ENCODE results near the gene AGBL2.
A peak's percentile ranks its signal among the peaks of the same experiment; 100 is the strongest.
"Not testable (repeated sequence)": the region's sequence is repeated elsewhere in the genome, so short reads cannot be mapped to it uniquely, and the experiment has no call there.

The AGBL2 gene

GRCh38 chr11:47689480-47689879 is 25.7 kb downstream of the AGBL2 start:
- no peak for DNase-seq (ENCODE audit: low read depth in 2 of 2)

GRCh38 chr11:47688991-47689390 is 26.2 kb downstream of the AGBL2 start:
- DNase-seq (ENCODE audit: low read depth in 2 of 2): no peak

GRCh38 chr11:47688111-47688510 is 27.1 kb downstream of the AGBL2 start:
- DNase-seq (ENCODE audit: low read depth in 2 of 2): no peak

- DNase-seq (ENCODE audit: low read depth in 2 of 2): not testable (repeated sequence)
Observed at GRCh38 chr11:47686704-47687103, 28.5 kb downstream of the AGBL2 start.

GRCh38 chr11:47686151-47686550 is 29.0 kb downstream of the AGBL2 start:
- DNase-seq (ENCODE audit: low read depth in 2 of 2): no peak

DNA sequence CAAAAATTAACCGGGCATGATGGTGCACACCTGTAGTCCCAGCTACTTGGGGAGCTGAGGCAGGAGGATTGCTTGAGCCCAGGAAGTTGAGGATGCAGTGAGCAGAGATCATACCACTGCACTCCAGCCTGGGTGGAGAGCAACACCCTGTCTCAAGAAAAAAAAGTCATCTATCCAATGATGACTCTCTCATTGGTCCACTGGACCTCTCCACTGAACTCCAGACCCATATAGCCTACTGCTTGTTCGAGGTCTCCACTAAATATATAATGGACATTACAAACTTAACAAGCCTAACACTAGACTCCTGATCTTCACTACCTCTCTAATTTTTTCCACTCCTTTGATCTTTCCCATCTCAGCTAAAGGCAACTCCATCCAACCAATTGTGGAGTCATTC is 39.3 kb downstream of the AGBL2 start:
- no peak for DNase-seq (ENCODE audit: low read depth in 2 of 2)

- no peak for DNase-seq (ENCODE audit: low read depth in 2 of 2)
Observed at GRCh38 chr11:47672283-47672730, 42.9 kb downstream of the AGBL2 start.

- DNase-seq (ENCODE audit: low read depth in 2 of 2): no peak
Observed at GRCh38 chr11:47669856-47670255, 45.3 kb downstream of the AGBL2 start.

GRCh38 chr11:47668665-47669064 is 46.5 kb downstream of the AGBL2 start:
- no peak for DNase-seq (ENCODE audit: low read depth in 2 of 2)

- no peak for DNase-seq (ENCODE audit: low read depth in 2 of 2)
Observed at GRCh38 chr11:47667555-47667954, 47.6 kb downstream of the AGBL2 start.

DNA sequence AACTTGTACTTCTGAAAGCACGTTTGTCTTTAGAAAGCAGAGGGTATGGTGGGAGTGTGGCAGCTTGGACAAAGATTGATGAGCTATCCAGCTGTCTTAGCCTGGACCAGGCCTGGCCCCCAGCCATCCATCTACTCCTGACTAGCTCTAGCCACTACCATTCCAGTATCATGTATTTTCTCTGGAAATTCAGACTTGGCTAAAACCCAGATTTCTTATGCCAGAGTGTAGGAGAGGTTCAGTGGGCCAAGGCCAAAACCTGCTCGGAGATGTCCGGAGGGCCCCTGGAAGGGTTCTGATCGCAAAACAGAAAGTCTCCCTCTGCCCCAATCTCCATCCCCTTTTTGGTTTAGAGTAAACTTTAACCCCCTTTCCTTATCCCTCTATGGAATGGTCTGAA is 48.0 kb downstream of the AGBL2 start:
- no peak for DNase-seq (ENCODE audit: low read depth in 2 of 2)

GRCh38 chr11:47664936-47665335 is 50.2 kb downstream of the AGBL2 start:
- DNase-seq (ENCODE audit: low read depth in 2 of 2): not testable (repeated sequence)

DNA sequence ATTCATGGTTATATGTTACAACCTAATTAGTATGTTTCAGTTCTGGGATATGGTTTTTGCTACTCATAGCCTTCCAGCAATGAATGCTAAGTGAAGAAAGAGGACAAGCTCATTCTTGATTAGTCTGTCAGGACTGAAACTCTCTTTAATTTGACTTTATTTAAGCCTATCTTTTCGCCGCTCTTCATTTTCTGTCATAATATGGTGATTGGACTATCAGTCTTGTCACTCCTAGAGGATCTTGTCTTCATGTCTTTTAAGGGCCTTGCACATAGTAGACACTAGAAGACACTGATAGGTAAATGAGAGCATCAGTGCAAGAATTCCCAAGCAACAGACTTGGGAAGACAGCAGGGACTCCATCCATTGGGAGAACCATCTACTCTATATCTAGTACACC is 53.9 kb downstream of the AGBL2 start:
- DNase-seq (ENCODE audit: low read depth in 2 of 2): no peak

- no peak for DNase-seq (ENCODE audit: low read depth in 2 of 2)
Observed at GRCh38 chr11:47659276-47659675, 55.9 kb downstream of the AGBL2 start.

DNA sequence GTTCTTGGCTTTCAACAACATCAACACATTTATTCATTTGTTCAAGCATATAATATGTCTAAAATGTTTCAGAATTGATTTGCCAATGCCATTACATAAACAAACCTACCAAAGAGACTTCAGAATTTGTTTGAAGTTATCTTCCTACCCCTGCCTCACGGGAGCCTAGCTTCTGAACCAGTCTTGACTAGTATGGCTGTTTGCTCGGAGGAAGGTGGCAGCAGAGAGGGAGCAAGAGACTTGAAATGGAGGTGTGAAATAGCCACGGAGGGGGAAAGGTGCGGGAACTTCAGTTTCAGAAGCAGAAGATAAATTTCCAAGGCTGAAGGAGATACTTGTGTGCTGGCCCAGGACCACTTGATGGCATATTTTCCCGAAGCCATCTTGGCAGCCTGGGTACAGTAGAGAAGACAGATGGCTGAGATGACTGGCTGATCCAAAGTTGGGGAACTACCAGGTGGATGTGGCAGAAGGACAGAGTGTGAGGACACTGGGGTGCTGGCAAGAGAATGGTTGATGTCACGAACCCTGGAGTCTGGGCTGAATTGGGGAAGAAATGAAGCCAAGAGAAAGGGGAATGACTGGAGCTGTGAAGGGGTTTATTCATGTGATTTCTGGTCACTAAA is 58.8 kb downstream of the AGBL2 start:
- no peak for DNase-seq (ENCODE audit: low read depth in 2 of 2)

DNA sequence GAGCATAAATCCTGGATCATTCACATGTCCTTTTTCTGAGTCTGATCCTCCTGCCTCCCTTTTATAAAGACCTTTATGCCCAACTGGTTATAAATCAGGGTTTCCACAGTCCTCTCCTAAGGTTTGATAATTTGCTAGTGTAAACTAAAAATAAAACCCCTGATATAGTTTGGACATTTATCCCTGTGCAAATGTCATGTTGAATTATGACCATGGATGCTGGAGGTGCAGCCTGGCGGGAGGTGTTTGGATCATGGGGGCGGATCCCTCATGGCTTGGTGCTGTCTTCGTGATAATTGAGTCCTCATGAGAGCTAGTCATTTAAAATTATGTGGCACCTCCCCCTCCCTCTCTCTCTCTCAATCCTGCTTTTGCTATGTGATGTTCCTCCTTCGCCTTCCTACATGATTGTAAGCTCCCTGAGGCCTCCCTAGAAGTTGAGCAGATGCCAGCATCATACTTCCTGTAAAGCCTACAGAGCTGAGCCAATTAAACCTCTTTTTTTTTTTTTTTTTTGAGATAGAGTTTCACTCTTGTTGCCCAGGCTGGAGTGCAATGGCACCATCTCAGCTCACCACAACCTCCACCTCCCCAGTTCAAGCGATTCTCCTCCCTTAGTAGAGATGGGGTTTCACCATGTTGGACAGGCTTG is 63.2 kb downstream of the AGBL2 start:
- no peak for DNase-seq (ENCODE audit: low read depth in 2 of 2)

DNA sequence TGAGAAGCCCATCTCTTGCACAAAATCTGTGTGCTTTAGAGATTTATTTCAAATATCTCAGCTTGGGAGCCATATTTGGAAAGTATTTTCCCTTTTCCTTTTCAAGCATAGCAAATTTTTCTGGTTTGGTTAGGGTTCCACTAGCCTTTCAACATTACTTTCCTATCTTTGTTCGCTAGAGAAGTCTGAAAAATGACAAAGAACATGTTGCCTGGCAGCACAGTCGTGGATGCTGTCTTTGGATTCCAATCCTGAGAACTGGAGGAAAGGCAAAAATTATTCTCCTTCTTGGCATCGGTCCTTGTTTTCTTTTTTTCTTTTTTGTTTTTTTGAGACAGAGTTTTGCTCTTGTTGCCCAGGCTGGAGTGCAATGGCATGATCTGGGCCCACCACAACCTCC is 65.9 kb downstream of the AGBL2 start:
- DNase-seq (ENCODE audit: low read depth in 2 of 2): no peak

DNA sequence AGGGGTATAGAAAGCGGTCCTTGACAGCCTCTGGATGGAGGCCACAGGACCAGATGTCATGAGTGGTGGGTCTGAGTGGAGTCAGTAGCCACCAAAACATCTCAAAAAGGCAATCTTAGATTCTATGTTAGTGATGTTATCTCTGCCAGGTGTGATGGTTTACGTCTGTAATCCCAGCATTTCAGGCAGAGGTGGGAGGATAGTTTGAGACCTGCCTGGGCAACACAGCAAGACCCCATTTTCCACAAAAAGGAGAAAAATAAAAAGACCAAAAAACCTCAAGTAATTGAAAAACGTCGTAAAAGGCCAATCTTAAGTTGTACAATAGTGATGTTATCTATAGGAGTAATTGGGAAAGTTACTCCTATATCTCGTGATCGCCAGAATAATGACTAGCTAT is 69.2 kb downstream of the AGBL2 start:
- no peak for DNase-seq (ENCODE audit: low read depth in 2 of 2)

DNA sequence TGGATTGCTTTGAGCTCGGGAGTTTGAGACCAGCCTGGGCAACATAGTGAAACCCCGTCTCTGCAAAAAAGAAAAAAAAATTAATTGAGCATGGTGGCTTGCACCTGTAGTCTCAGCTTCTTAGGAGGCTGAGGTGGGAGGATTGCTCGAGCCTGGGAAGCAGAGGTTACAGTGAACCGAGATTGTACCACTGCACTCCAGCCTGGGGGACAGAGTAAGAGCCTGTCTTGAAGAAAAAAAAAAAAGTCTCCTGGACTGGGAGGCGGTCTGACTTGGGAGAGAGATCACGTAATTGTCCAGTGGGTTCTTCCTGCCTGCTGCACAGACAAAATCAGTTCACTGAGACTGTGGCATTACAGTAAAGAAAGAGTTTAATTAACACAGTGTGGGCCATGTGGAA is 69.7 kb downstream of the AGBL2 start:
- DNase-seq (ENCODE audit: low read depth in 2 of 2): no peak

DNA sequence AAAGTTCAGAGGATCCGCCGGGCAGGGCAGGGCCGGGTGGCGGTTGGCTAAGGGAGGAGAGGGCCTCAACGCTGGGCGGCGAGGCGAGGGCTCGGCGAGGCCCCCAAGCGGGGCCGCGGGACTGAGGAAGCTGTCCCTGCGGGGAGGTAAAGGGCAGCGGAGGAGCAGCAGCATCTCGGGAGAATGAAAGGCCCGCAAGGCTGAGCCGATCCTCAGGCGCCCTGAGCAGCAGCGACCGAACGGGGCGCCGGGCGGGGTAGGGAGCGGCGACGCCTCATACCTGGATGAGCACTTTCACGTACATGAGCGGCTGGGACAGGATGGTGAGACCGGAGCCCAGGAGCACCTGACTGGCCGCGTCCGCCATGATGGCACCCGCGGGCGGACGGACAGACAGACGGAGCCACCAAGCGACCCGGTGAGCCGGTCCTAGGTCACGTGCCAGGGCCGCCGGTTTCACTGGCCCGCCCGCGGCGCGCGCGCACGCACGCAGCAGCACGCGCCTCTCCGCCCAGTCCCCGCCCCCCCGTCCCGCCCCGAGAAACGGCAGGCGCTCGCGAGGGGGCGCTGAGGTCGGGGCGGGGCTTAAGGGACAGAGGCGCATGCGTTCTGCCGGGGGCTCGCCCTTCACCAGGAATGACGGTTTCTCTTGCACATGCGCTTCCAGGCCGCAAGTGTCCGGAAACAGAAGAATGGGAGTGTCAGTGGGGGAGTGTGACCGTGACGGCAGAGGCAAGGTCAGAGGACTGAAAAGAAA is 72.9 kb downstream of the AGBL2 start, which contains the start of gene MTCH2:
Gene MTCH2 (minus strand): TSS at position 461 of the 757 bp plus-strand sequence. CDS start 94 bp downstream, at position 367.
- peak; percentile 95 for DNase-seq (ENCODE audit: low read depth in 2 of 2)

GRCh38 chr11:47641600-47642098 is 73.5 kb downstream of the AGBL2 start:
- DNase-seq (ENCODE audit: low read depth in 2 of 2): no peak

- not testable (repeated sequence) for DNase-seq (ENCODE audit: low read depth in 2 of 2)
Observed at GRCh38 chr11:47640506-47640905, 74.7 kb downstream of the AGBL2 start.

GRCh38 chr11:47636331-47636730 is 78.8 kb downstream of the AGBL2 start:
- not testable (repeated sequence) for DNase-seq (ENCODE audit: low read depth in 2 of 2)

Data from stimulated activated CD8-positive, alpha-beta memory T cell treated with anti-CD3 and anti-CD28 coated beads, Interleukin-2, amount 100 ng/mL, for 48 hours (primary cell).